Liver (tissue), 3 donors: ENCODE measurements around the gene RPL13A.

Experiments used
- ATF3 ChIP-seq: IDR thresholded peaks from 2 replicates; pipeline ENCODE4 v1.6.1; 2016; ENCODE audit warnings: antibody characterized with exemption
- CTCF ChIP-seq: fragments of 150-350 bp; IDR thresholded peaks from 2 replicates; pipeline ENCODE4 v1.5.1; 2017; ENCODE audit warnings: improper control_type of control experiment, low read depth, low read length; ENCODE audit not compliant: missing input control
- GABPA ChIP-seq, 2 donors: IDR thresholded peaks in 1 of 2; conservative IDR thresholded peaks in 1 of 2; 2 replicates each; pipeline ENCODE4 v1.6.1; 2016; ENCODE audit warnings: antibody characterized with exemption in 2 of 2, mild to moderate bottlenecking in 1 of 2, moderate library complexity in 1 of 2
- HNF4A ChIP-seq, 2 donors: conservative IDR thresholded peaks; 2 replicates each; pipeline ENCODE4 v1.6.1; 2016; ENCODE audit warnings: antibody characterized with exemption in 2 of 2, mild to moderate bottlenecking in 2 of 2
- HNF4G ChIP-seq: IDR thresholded peaks from 2 replicates; pipeline ENCODE4 v1.6.1; 2016; ENCODE audit warnings: antibody characterized with exemption
- JUND ChIP-seq, 2 donors: IDR thresholded peaks; 2 replicates each; pipeline ENCODE4 v1.6.1; 2016; ENCODE audit warnings: antibody characterized with exemption in 2 of 2
- RAD21 ChIP-seq, 2 donors: IDR thresholded peaks; 2 replicates each; pipeline ENCODE4 v1.6.1; 2016; ENCODE audit warnings: antibody characterized with exemption in 2 of 2, mild to moderate bottlenecking in 2 of 2
- SP1 ChIP-seq: IDR thresholded peaks from 2 replicates; pipeline ENCODE4 v1.6.1; 2018; ENCODE audit warnings: antibody characterized with exemption, mild to moderate bottlenecking
- TAF1 ChIP-seq: conservative IDR thresholded peaks from 2 replicates; pipeline ENCODE4 v1.6.1; 2016; ENCODE audit warnings: antibody characterized with exemption, mild to moderate bottlenecking
- YY1 ChIP-seq: IDR thresholded peaks from 2 replicates; pipeline ENCODE4 v1.6.1; 2016; ENCODE audit warnings: antibody characterized with exemption, mild to moderate bottlenecking
- TF ChIP-seq, protein P1 (sequence below): IDR thresholded peaks from 2 replicates; pipeline ENCODE4 v1.6.1; 2016; ENCODE audit warnings: antibody characterized with exemption, mild to moderate bottlenecking
- TF ChIP-seq, protein P2 (sequence below): IDR thresholded peaks from 2 replicates; pipeline ENCODE4 v1.6.1; 2016; ENCODE audit warnings: antibody characterized with exemption
- donor health status: healthy.
- donor health status: healthy.

- TF ChIP-seq CTCF (no peak), SP1 (no peak), TAF1 (no peak), HNF4G (no peak), GABPA (IDR thresholded peaks at IDR 0.05 in 1 of 2, conservative IDR thresholded peaks at IDR 0.05 in 1 of 2) (no peak), YY1 (no peak), RAD21 (IDR thresholded peaks at IDR 0.05) (no peak), HNF4A (conservative IDR thresholded peaks at IDR 0.05) (no peak), JUND (IDR thresholded peaks at IDR 0.05) (no peak), ATF3 (no peak)
- TF ChIP-seq, protein P1, sequence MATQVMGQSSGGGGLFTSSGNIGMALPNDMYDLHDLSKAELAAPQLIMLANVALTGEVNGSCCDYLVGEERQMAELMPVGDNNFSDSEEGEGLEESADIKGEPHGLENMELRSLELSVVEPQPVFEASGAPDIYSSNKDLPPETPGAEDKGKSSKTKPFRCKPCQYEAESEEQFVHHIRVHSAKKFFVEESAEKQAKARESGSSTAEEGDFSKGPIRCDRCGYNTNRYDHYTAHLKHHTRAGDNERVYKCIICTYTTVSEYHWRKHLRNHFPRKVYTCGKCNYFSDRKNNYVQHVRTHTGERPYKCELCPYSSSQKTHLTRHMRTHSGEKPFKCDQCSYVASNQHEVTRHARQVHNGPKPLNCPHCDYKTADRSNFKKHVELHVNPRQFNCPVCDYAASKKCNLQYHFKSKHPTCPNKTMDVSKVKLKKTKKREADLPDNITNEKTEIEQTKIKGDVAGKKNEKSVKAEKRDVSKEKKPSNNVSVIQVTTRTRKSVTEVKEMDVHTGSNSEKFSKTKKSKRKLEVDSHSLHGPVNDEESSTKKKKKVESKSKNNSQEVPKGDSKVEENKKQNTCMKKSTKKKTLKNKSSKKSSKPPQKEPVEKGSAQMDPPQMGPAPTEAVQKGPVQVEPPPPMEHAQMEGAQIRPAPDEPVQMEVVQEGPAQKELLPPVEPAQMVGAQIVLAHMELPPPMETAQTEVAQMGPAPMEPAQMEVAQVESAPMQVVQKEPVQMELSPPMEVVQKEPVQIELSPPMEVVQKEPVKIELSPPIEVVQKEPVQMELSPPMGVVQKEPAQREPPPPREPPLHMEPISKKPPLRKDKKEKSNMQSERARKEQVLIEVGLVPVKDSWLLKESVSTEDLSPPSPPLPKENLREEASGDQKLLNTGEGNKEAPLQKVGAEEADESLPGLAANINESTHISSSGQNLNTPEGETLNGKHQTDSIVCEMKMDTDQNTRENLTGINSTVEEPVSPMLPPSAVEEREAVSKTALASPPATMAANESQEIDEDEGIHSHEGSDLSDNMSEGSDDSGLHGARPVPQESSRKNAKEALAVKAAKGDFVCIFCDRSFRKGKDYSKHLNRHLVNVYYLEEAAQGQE = no peak
- TF ChIP-seq, protein P2, sequence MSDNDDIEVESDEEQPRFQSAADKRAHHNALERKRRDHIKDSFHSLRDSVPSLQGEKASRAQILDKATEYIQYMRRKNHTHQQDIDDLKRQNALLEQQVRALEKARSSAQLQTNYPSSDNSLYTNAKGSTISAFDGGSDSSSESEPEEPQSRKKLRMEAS = no peak
Observed at GRCh38 chr19:49534632-49535385, 47.4 kb downstream of the RPL13A start.
